HepG2 (cell line): Measurements from ENCODE around the gene BAHD1. TPM values are rescaled to one million over a fixed set of nuclear protein-coding genes. Genes with fewer than 3 reads are reported as not detected.

ENCODE experiments used
- CCAR2 ChIP-seq: fragments of 200-400 bp; formaldehyde crosslinking; optimal IDR thresholded peaks from 2 replicates; pipeline ENCODE3; 2018; ENCODE audit warnings: low read depth, mild to moderate bottlenecking, low read length, moderate library complexity
- DPF2 ChIP-seq: sonication (generic); formaldehyde crosslinking; IDR thresholded peaks from 2 replicates; pipeline ENCODE4 v1.4.0; 2020; ENCODE audit warnings: mild to moderate bottlenecking, low read depth, missing genetic modification reagents, borderline replicate concordance
- NRL ChIP-seq: sonication (generic); formaldehyde crosslinking; IDR thresholded peaks from 2 replicates; pipeline ENCODE4 v1.5.0; 2020; ENCODE audit warnings: missing genetic modification reagents, mild to moderate bottlenecking, moderate library complexity, borderline replicate concordance
- RBM39 ChIP-seq: fragments of 200-400 bp; formaldehyde crosslinking; IDR thresholded peaks from one replicate; pipeline ENCODE4 v1.6.1; 2018; ENCODE audit warnings: antibody characterized with exemption, mild to moderate bottlenecking, low read depth, low read length; ENCODE audit not compliant: poor library complexity, severe bottlenecking
- ZBTB21 ChIP-seq: sonication (generic); formaldehyde crosslinking; IDR thresholded peaks from 2 replicates; pipeline ENCODE4 v1.4.0; 2020; ENCODE audit warnings: missing genetic modification reagents
- ZNF264 ChIP-seq: sonication (generic); formaldehyde crosslinking; IDR thresholded peaks from 2 replicates; pipeline ENCODE4 v1.4.0; 2020; ENCODE audit warnings: missing genetic modification reagents
- ZNF282 ChIP-seq: fragments of 450-650 bp; IDR thresholded peaks from 2 replicates; pipeline ENCODE4 v1.6.1; 2018; ENCODE audit not compliant: partially characterized antibody
- ZNF329 ChIP-seq: sonication (generic); formaldehyde crosslinking; IDR thresholded peaks from 2 replicates; pipeline ENCODE4 v1.9.0; 2021; ENCODE audit warnings: low read depth, mild to moderate bottlenecking, missing genetic modification reagents
- ZNF570 ChIP-seq: sonication (generic); formaldehyde crosslinking; IDR thresholded peaks from 2 replicates; pipeline ENCODE4 v1.4.0; 2020; ENCODE audit warnings: mild to moderate bottlenecking, missing genetic modification reagents, borderline replicate concordance
- ZNF724P ChIP-seq: sonication (generic); formaldehyde crosslinking; IDR thresholded peaks from 2 replicates; pipeline ENCODE4 v1.8.0; 2022; ENCODE audit warnings: missing genetic modification reagents, borderline replicate concordance
- polyA plus RNA-seq, 8 experiments: library from polyadenylated mRNA; depleted of rRNA in 3 of 8; stranded (reverse) in 7 of 8; unstranded in 1 of 8; fragments of >200 nt; fragmentation: Illumina TruSeq in 4 of 8; extraction: Trizol in 4 of 8; gene quantifications; 2 replicates each; pipeline versions ENCODE4 v1.2.1 to v1.2.3, GENCODE V29; 2011 to 2016; ENCODE audit warnings: low read depth in 4 of 8, missing spikeins in 1 of 8, mixed read lengths in 1 of 8; ENCODE audit not compliant: insufficient read depth in 1 of 8
- total RNA-seq, 5 experiments: library from RNA; depleted of rRNA; stranded (reverse); fragments of >200 nt; fragmentation: Illumina TruSeq; extraction: Trizol; gene quantifications; 2 replicates each; pipeline ENCODE4 v1.2.3, GENCODE V29; 2016; ENCODE audit warnings: low read depth in 1 of 5
- TF ChIP-seq, protein P1 (sequence below): sonication (generic); formaldehyde crosslinking; IDR thresholded peaks from 2 replicates; pipeline ENCODE4 v1.4.0; 2020; ENCODE audit warnings: missing genetic modification reagents, borderline replicate concordance
- TF ChIP-seq, protein P2 (sequence below): sonication (generic); formaldehyde crosslinking; IDR thresholded peaks from 2 replicates; pipeline ENCODE4 v1.4.0; 2020; ENCODE audit warnings: mild to moderate bottlenecking, missing genetic modification reagents, borderline replicate concordance
- TF ChIP-seq, protein P3 (sequence below): IDR thresholded peaks from 2 replicates; pipeline ENCODE4 v1.6.1; 2016
- TF ChIP-seq, protein P4 (sequence below): IDR thresholded peaks from 2 replicates; pipeline ENCODE4 v1.6.1; 2016; ENCODE audit warnings: missing genetic modification reagents, missing compliant biosample characterization
- TF ChIP-seq, protein P5 (sequence below): sonication (generic); formaldehyde crosslinking; IDR thresholded peaks from 2 replicates; pipeline ENCODE4 v1.9.0; 2022; ENCODE audit warnings: low read depth, missing genetic modification reagents
- TF ChIP-seq, protein P6 (sequence below): sonication (generic); formaldehyde crosslinking; IDR thresholded peaks from 2 replicates; pipeline ENCODE4 v1.4.0; 2020; ENCODE audit warnings: missing genetic modification reagents

The BAHD1 gene
- total and polyA plus RNA-seq, 2 of the 13 experiments (the other 11 are each of a cell fraction or from before 2014, with no cell fraction given) = 3.3 to 8.7 TPM

DNA sequence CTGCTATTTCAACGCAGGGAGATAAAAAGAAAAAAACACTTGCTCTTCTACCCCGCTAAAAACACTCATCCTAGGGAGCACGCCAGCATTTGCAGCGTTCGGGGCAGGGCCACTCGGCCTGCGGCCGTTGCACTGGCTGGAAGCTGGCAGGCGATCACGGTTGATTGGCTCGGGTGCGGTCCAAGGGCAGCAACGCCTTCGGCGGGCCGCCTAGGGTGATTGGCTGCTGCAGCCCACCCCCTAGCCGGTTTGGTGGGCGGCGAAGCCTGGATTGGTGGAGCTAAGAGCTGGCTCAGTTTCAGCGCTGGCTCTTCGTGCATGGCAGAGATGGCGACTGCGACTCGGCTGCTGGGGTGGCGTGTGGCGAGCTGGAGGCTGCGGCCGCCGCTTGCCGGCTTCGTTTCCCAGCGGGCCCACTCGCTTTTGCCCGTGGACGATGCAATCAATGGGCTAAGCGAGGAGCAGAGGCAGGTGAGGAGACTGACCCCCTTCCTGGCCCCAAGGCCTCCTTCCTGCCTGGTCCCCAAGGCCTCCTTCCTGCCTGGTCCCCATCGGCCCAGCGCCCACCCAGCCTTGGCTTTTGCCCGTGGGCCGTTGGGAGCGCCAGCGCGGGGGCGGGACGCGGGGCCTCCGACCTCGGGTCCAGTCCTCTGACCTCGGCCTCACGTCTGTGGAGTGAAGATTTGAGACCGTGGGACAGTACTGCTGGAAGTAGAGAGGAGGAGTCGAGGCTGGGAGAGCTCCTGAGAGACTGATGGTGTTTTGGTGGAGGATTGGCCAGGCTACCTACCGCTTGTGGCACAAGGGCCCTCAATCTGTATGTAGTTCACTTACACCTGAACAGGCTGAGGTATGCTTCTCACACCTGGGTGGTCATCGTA, 35.0 kb upstream of the BAHD1 start, which contains the start of gene IVD (continued):
- TF ChIP-seq, protein P1, sequence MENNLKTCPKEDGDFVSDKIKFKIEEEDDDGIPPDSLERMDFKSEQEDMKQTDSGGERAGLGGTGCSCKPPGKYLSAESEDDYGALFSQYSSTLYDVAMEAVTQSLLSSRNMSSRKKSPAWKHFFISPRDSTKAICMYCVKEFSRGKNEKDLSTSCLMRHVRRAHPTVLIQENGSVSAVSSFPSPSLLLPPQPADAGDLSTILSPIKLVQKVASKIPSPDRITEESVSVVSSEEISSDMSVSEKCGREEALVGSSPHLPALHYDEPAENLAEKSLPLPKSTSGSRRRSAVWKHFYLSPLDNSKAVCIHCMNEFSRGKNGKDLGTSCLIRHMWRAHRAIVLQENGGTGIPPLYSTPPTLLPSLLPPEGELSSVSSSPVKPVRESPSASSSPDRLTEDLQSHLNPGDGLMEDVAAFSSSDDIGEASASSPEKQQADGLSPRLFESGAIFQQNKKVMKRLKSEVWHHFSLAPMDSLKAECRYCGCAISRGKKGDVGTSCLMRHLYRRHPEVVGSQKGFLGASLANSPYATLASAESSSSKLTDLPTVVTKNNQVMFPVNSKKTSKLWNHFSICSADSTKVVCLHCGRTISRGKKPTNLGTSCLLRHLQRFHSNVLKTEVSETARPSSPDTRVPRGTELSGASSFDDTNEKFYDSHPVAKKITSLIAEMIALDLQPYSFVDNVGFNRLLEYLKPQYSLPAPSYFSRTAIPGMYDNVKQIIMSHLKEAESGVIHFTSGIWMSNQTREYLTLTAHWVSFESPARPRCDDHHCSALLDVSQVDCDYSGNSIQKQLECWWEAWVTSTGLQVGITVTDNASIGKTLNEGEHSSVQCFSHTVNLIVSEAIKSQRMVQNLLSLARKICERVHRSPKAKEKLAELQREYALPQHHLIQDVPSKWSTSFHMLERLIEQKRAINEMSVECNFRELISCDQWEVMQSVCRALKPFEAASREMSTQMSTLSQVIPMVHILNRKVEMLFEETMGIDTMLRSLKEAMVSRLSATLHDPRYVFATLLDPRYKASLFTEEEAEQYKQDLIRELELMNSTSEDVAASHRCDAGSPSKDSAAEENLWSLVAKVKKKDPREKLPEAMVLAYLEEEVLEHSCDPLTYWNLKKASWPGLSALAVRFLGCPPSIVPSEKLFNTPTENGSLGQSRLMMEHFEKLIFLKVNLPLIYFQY = no peak; the same call in 1 of the 2 replicates
- TF ChIP-seq DPF2 (CRISPR knock-in tag) (no peak), ZNF282 (no peak), ZNF570 (CRISPR knock-in tag) (no peak), CCAR2 (no peak), ZNF329 (CRISPR knock-in tag) (no peak), NRL (CRISPR knock-in tag) (peak; percentile 78; the same call in 1 of the 2 replicates), RBM39 (peak; percentile 86), ZNF724P (CRISPR knock-in tag) (peak; percentile 81; the same call in 1 of the 2 replicates), ZNF264 (CRISPR knock-in tag) (no peak), ZBTB21 (no peak)
- TF ChIP-seq, protein P2, sequence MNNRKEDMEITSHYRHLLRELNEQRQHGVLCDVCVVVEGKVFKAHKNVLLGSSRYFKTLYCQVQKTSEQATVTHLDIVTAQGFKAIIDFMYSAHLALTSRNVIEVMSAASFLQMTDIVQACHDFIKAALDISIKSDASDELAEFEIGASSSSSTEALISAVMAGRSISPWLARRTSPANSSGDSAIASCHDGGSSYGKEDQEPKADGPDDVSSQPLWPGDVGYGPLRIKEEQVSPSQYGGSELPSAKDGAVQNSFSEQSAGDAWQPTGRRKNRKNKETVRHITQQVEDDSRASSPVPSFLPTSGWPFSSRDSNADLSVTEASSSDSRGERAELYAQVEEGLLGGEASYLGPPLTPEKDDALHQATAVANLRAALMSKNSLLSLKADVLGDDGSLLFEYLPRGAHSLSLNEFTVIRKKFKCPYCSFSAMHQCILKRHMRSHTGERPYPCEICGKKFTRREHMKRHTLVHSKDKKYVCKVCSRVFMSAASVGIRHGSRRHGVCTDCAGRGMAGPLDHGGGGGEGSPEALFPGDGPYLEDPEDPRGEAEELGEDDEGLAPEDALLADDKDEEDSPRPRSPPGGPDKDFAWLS (CRISPR knock-in tag) = no peak
- TF ChIP-seq, protein P3, sequence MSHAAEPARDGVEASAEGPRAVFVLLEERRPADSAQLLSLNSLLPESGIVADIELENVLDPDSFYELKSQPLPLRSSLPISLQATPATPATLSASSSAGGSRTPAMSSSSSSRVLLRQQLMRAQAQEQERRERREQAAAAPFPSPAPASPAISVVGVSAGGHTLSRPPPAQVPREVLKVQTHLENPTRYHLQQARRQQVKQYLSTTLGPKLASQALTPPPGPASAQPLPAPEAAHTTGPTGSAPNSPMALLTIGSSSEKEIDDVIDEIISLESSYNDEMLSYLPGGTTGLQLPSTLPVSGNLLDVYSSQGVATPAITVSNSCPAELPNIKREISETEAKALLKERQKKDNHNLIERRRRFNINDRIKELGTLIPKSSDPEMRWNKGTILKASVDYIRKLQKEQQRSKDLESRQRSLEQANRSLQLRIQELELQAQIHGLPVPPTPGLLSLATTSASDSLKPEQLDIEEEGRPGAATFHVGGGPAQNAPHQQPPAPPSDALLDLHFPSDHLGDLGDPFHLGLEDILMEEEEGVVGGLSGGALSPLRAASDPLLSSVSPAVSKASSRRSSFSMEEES = no peak
- TF ChIP-seq, protein P4, sequence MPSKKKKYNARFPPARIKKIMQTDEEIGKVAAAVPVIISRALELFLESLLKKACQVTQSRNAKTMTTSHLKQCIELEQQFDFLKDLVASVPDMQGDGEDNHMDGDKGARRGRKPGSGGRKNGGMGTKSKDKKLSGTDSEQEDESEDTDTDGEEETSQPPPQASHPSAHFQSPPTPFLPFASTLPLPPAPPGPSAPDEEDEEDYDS (CRISPR knock-in tag) = peak; percentile 88; the same call in 1 of the 2 replicates
- TF ChIP-seq, protein P5, sequence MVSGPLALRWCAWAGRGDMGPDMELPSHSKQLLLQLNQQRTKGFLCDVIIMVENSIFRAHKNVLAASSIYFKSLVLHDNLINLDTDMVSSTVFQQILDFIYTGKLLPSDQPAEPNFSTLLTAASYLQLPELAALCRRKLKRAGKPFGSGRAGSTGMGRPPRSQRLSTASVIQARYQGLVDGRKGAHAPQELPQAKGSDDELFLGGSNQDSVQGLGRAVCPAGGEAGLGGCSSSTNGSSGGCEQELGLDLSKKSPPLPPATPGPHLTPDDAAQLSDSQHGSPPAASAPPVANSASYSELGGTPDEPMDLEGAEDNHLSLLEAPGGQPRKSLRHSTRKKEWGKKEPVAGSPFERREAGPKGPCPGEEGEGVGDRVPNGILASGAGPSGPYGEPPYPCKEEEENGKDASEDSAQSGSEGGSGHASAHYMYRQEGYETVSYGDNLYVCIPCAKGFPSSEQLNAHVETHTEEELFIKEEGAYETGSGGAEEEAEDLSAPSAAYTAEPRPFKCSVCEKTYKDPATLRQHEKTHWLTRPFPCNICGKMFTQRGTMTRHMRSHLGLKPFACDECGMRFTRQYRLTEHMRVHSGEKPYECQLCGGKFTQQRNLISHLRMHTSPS (CRISPR knock-in tag) = no peak; the same call in 1 of the 2 replicates
- TF ChIP-seq, protein P6, sequence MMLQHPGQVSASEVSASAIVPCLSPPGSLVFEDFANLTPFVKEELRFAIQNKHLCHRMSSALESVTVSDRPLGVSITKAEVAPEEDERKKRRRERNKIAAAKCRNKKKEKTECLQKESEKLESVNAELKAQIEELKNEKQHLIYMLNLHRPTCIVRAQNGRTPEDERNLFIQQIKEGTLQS (CRISPR knock-in tag) = no peak
